Adrenal gland (tissue), 5 donors: ENCODE data around the gene BMP2K.

ENCODE experiments used
- CTCF ChIP-seq, 6 experiments: fragments of 450-650 bp in 4 of 6; fragments of 200-600 bp in 2 of 6; sonication (generic) in 1 of 6; IDR thresholded peaks; 1 replicate in 5 of 6; 2 replicates in 1 of 6; pipeline versions ENCODE4 v1.5.1 to v1.8.0; 2016 to 2021; ENCODE audit warnings: antibody characterized with exemption in 6 of 6, mild to moderate bottlenecking in 2 of 6, moderate library complexity in 1 of 6
- POLR2A ChIP-seq, 2 donors: fragments of 450-650 bp; IDR thresholded peaks; one replicate each; pipeline ENCODE4 v1.6.1; 2017; ENCODE audit warnings: antibody characterized with exemption in 2 of 2, mild to moderate bottlenecking in 2 of 2, moderate library complexity in 1 of 2
- donor health status: DM: no; HTN: no; CAD: no.

- TF ChIP-seq CTCF (IDR thresholded peaks at IDR 0.05) (no peak), POLR2A (IDR thresholded peaks at IDR 0.05) (no peak)
These were observed 87.8 kb downstream of the BMP2K start for GRCh38 chr4:78863991-78864390.
